Parathyroid adenoma (tissue), 2 donors: ENCODE data around the gene MREG.

Experiments
- H2AFZ ChIP-seq: fragments of 300-600 bp; sonication (generic); one replicate; pipeline ENCODE4 v1.7.0; 2017; ENCODE audit warnings: antibody characterized with exemption, mild to moderate bottlenecking
- H3K27ac ChIP-seq: fragments of 300-600 bp; sonication (generic); one replicate; pipeline ENCODE4 v1.7.0; 2017
- H3K27me3 ChIP-seq: fragments of 300-600 bp; sonication (generic); one replicate; pipeline ENCODE4 v1.7.0; 2017; ENCODE audit warnings: low read length; ENCODE audit not compliant: control insufficient read depth, insufficient read depth
- H3K36me3 ChIP-seq: fragments of 300-600 bp; sonication (generic); one replicate; pipeline ENCODE4 v1.7.0; 2017; ENCODE audit warnings: low read length; ENCODE audit not compliant: control insufficient read depth, insufficient read depth
- H3K4me1 ChIP-seq: fragments of 300-600 bp; sonication (generic); one replicate; pipeline ENCODE4 v1.7.0; 2017; ENCODE audit warnings: control low read depth
- H3K4me2 ChIP-seq: fragments of 300-600 bp; sonication (generic); one replicate; pipeline ENCODE4 v1.7.0; 2017; ENCODE audit warnings: low read length
- H3K4me3 ChIP-seq: fragments of 300-600 bp; sonication (generic); one replicate; pipeline ENCODE4 v1.7.0; 2017; ENCODE audit warnings: low read depth, low read length
- H3K79me2 ChIP-seq: fragments of 300-600 bp; sonication (generic); one replicate; pipeline ENCODE4 v1.7.0; 2017; ENCODE audit warnings: control low read depth
- H3K9ac ChIP-seq: fragments of 300-600 bp; sonication (generic); one replicate; pipeline ENCODE4 v1.7.0; 2017; ENCODE audit warnings: mild to moderate bottlenecking
- H3K9me3 ChIP-seq: fragments of 300-600 bp; sonication (generic); one replicate; pipeline ENCODE4 v1.7.0; 2017; ENCODE audit warnings: low read length; ENCODE audit not compliant: control insufficient read depth
- TF ChIP-seq, protein P1 (sequence below): fragments of 300-600 bp; sonication (generic); IDR thresholded peaks from one replicate; pipeline ENCODE4 v1.7.0; 2017; ENCODE audit warnings: antibody characterized with exemption, mild to moderate bottlenecking
- donor health status: primary hyperparathyroidism.

MREG gene

DNA sequence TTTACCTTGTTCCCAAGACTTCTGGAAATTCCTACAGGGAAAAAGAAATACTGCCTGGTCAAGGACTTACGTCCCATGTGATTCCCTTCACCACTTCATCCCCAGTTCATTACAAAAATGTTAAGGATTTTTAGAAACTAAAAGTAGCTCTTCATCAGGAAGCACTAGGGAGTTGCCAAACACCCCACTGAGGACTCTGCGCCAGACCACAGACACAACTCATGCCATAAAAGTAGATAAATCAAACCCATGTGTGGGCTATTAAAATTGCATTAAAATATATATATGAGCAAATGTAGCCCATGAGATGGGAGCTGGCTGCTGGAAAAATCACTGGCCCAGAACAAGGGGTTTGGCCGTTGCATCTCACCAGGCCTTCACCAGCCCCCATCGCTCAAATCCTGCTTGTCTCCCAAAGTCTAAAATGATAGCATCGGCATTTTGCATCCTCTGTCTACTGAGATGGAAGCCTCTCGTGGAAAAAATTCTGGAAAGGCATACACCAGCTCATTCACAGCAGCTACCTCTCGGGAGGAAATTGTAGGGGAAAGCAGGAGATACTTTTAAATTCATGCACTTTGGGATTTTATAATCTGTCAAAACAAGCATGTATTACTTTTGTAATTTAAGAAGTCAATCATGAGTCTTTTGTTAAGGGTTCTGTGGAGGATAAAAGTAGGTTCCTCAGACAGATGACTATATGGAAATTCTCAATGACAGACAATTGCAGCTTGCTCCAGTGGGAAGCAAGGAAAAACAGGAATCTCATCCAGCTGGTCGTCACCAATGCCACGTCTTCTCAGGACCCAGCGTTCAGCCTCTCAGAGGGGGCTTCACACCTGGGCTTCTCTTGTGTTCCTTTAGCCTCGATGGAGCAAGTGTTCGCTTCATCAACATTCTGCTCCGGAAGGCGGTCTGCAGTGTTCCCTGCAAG is 113.9 kb downstream of the MREG start:
- no peaks in the 10 kb centered on the region for H3K36me3 ChIP-seq
- H3K9me3 ChIP-seq: no peaks in the 10 kb centered on the region
- no peak overlapping the region for H3K4me3 ChIP-seq
- no peak overlapping the region for H3K4me2 ChIP-seq
- no peaks in the 10 kb centered on the region for H3K4me1 ChIP-seq
- H3K79me2 ChIP-seq: no peaks in the 10 kb centered on the region
- H3K27ac ChIP-seq: no peak overlapping the region
- H2AFZ ChIP-seq: no peak overlapping the region
- TF ChIP-seq, protein P1, sequence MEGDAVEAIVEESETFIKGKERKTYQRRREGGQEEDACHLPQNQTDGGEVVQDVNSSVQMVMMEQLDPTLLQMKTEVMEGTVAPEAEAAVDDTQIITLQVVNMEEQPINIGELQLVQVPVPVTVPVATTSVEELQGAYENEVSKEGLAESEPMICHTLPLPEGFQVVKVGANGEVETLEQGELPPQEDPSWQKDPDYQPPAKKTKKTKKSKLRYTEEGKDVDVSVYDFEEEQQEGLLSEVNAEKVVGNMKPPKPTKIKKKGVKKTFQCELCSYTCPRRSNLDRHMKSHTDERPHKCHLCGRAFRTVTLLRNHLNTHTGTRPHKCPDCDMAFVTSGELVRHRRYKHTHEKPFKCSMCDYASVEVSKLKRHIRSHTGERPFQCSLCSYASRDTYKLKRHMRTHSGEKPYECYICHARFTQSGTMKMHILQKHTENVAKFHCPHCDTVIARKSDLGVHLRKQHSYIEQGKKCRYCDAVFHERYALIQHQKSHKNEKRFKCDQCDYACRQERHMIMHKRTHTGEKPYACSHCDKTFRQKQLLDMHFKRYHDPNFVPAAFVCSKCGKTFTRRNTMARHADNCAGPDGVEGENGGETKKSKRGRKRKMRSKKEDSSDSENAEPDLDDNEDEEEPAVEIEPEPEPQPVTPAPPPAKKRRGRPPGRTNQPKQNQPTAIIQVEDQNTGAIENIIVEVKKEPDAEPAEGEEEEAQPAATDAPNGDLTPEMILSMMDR: no peak
- no peak overlapping the region for H3K9ac ChIP-seq
- no peaks in the 10 kb centered on the region for H3K27me3 ChIP-seq

DNA sequence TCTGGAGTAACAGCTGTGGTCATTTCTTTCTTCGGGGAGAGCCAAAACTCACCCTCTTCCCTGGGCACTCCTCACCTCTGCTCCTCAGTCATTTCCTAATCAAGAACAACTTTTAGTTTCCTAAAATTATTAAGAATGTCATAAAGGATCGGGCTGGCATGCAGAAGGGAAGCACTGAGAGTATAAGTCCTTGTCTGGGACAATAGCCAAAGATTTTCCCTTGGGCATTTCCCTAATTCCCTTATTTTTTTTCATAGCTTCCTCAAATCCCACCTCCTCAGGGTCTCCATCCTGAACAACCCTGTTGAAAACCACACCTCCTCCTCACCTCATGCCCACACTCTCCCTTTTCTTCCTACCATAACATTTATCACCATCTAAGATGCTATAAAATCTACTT is 115.0 kb downstream of the MREG start:
- no peaks in the 10 kb centered on the region for H3K27me3 ChIP-seq
- H2AFZ ChIP-seq: no peak overlapping the region
- no peaks in the 10 kb centered on the region for H3K9me3 ChIP-seq
- no peak overlapping the region for H3K4me3 ChIP-seq
- no peaks in the 10 kb centered on the region for H3K4me1 ChIP-seq
- TF ChIP-seq, protein P1: no peak
- no peaks in the 10 kb centered on the region for H3K79me2 ChIP-seq
- H3K4me2 ChIP-seq: no peak overlapping the region
- H3K27ac ChIP-seq: no peak overlapping the region
- no peak overlapping the region for H3K9ac ChIP-seq
- no peaks in the 10 kb centered on the region for H3K36me3 ChIP-seq

DNA sequence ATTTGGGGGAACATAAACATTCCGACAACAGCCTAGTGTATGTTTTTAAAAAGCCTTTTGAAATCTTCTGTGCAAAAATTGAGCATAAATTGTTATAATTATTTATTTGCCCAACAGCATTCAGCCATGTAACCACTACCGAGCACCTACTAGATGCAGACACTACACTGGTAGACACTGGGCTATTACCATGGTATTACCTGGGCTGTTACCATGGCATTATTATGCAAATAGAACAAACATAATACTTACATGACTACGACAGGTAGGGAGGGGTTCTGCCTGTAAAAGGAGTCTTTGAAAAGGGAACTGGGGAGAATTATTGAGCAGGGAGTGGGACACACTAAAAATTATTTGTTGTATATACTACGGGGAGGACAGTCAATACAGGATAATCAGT is 116.4 kb downstream of the MREG start:
- Histone ChIP-seq H3K27ac (no peak overlapping the region), H3K36me3 (no peaks in the 10 kb centered on the region), H3K4me2 (no peak overlapping the region), H3K9me3 (no peaks in the 10 kb centered on the region), H3K79me2 (no peaks in the 10 kb centered on the region), H2AFZ (no peak overlapping the region), H3K9ac (no peak overlapping the region), H3K4me1 (no peaks in the 10 kb centered on the region), H3K4me3 (no peak overlapping the region), H3K27me3 (no peaks in the 10 kb centered on the region)
- TF ChIP-seq, protein P1: no peak

DNA sequence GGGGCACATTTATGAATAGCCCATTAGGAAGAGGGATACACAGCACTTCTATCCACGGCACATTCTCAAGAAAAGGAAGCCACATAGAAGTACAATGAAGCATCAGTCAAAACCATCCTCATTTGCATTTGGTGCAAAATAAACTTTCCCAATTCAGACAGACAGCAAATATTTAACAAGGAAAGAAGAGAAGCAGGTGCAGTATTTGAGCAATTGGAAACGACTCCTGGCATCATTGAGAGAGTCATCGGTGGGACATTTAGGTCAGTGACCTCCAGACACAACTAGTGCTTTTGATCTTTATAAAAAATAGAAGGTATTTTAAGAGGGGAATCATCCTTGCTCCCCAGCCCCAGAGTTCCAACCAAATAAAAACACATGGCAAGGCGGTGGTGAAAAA is 118.0 kb downstream of the MREG start:
- H3K4me3 ChIP-seq: no peak overlapping the region
- TF ChIP-seq, protein P1: no peak
- H3K36me3 ChIP-seq: no peaks in the 10 kb centered on the region
- no peak overlapping the region for H3K4me2 ChIP-seq
- H3K9ac ChIP-seq: no peak overlapping the region
- no peaks in the 10 kb centered on the region for H3K4me1 ChIP-seq
- no peak overlapping the region for H2AFZ ChIP-seq
- no peaks in the 10 kb centered on the region for H3K27me3 ChIP-seq
- no peaks in the 10 kb centered on the region for H3K9me3 ChIP-seq
- H3K79me2 ChIP-seq: no peaks in the 10 kb centered on the region
- no peak overlapping the region for H3K27ac ChIP-seq
